OCI-LY1 (cell line): Measurements from ENCODE around the gene EMC10.

Source experiments
- EZH2 ChIP-seq: fragments of 200-600 bp; sonication (generic), shearing (Covaris generic); IDR thresholded peaks from 2 replicates; pipeline ENCODE4 v1.8.0; 2017; ENCODE audit warnings: borderline replicate concordance, mixed run types, mild to moderate bottlenecking, antibody characterized with exemption, low read length, moderate library complexity, mixed read lengths
- TF ChIP-seq, protein P1 (sequence below): fragments of 200-600 bp; sonication (generic), shearing (Covaris generic); IDR thresholded peaks from 2 replicates; pipeline ENCODE4 v1.5.1; 2017; ENCODE audit warnings: mild to moderate bottlenecking, antibody characterized with exemption, low read length, moderate library complexity, mixed read lengths

GRCh38 chr19:50509366-50509765 is 33.1 kb downstream of the EMC10 start:
- TF ChIP-seq, protein P1, sequence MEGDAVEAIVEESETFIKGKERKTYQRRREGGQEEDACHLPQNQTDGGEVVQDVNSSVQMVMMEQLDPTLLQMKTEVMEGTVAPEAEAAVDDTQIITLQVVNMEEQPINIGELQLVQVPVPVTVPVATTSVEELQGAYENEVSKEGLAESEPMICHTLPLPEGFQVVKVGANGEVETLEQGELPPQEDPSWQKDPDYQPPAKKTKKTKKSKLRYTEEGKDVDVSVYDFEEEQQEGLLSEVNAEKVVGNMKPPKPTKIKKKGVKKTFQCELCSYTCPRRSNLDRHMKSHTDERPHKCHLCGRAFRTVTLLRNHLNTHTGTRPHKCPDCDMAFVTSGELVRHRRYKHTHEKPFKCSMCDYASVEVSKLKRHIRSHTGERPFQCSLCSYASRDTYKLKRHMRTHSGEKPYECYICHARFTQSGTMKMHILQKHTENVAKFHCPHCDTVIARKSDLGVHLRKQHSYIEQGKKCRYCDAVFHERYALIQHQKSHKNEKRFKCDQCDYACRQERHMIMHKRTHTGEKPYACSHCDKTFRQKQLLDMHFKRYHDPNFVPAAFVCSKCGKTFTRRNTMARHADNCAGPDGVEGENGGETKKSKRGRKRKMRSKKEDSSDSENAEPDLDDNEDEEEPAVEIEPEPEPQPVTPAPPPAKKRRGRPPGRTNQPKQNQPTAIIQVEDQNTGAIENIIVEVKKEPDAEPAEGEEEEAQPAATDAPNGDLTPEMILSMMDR, result no peak
- TF ChIP-seq EZH2, result no peak
